ENCODE results near the gene MAMLD1. TPM values are rescaled to one million over a fixed set of nuclear protein-coding genes. Genes with fewer than 3 reads are reported as not detected.

The MAMLD1 gene, protein sequence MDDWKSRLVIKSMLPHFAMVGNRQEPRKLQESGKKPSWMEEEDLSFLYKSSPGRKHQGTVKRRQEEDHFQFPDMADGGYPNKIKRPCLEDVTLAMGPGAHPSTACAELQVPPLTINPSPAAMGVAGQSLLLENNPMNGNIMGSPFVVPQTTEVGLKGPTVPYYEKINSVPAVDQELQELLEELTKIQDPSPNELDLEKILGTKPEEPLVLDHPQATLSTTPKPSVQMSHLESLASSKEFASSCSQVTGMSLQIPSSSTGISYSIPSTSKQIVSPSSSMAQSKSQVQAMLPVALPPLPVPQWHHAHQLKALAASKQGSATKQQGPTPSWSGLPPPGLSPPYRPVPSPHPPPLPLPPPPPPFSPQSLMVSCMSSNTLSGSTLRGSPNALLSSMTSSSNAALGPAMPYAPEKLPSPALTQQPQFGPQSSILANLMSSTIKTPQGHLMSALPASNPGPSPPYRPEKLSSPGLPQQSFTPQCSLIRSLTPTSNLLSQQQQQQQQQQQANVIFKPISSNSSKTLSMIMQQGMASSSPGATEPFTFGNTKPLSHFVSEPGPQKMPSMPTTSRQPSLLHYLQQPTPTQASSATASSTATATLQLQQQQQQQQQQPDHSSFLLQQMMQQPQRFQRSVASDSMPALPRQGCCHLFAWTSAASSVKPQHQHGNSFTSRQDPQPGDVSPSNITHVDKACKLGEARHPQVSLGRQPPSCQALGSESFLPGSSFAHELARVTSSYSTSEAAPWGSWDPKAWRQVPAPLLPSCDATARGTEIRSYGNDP
- under 0.01 and 0.71 TPM in 2 replicates for total RNA-seq

DNA sequence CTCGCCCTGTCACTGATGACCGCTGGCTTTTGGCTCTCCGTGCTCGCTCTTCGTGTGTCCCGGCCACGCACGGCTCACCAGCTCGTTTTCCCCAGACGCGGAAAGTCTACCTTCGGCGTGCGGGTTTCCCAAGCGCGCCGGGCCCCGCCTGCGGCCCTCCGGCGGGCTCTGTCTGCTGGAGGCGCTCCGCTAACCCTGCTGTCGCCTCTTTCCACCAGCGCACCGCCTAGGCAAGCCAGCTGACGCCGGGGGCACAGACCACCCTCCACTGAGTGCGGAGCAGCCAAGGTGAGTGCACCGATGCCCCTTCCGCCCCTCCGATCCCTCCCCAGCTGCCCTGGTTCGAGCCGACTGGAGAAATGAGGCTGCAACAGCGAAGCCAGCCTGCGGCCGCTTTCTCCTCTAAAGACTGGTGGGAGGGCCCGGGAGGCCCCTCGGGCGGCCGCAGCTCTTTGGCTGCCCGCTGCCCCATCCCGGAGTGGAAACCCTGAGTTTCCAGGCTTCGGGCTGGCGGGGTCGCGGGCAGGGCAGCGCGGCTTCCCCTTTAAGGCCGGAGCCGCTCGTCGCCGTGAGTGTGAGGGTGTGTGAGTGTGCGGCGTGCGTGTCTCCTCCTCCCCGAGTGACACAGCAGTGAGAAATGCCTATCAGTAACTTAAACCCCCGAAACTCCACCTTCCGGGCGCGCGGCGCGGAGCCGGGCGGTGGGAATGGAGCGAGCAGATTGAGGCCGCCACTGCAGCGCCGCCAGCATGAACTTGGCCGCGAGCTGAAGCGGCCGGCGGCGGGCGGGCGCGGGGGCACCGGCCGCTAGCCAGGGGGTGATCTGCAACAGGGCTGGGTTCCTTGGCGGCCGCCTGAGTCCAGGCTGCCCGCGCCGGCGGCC is at the start of gene MAMLD1:
Gene MAMLD1, plus strand, starts transcription at position 719 of the 883 bp plus-strand sequence. CDS start 82,200 bp downstream, outside the sequence.

Other genes starting within 250 kb of the MAMLD1 start
- 20.1 and 21.2 TPM in 2 replicates for gene MTM1, start 205.3 kb downstream of the MAMLD1 start, total RNA-seq

Data from nasal cavity respiratory epithelium epithelial cell of viscerocranial mucosa (primary cell).